Measurements from ENCODE around the gene MRGPRD. TPM values are rescaled to one million over a fixed set of nuclear protein-coding genes. Genes with fewer than 3 reads are reported as not detected.

Gene MRGPRD
- total RNA-seq, 2 experiments from 2014 or later: not detected

DNA sequence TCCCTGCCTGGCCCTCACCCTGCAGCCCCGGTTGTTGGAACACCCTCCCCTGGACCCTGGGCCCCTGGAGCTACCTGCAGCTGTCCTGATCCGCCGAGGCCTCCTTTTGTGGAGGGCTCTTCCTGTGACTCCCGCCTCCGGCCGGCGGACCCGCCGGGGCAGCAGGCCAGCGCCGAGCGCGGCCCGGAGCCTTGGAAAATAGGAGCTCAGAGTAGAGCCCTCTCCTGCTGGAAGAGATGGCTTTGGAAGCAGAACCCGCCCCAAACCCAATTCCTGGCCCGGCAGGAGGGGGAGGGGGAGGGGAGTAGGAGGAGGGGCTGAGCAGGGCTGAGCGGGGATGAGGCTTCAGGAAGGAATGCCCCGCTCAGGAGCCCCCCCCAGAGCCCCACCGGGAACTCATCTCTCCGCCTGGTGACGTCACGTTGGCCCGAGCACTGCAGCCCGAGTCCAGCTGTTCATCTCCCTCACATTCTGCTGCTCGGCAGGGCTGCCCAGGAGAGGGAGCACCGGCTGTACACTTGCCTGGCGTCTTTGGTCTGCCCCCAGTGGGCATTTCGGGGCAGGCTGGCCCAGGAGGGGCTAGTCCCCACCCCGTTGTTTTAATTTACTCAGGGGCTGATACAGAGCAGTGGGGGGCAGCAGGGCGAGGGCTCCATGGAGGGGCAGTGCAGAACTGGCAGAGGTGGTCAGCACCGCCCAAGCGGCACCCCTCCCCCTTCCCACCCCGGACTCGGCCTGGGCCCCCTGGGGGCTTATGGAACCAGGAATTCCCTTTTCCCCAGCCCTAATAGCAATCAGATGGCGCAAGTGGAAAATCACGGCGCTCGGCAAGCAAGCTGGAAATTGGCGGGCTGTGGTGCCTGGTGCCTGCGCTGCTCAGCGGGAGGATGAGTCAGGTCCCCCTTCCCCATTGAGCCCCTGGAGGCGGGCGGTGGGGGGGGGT is 32.5 kb upstream of the MRGPRD start, which contains the start of gene MRGPRF:
MRGPRF (minus strand) TSS at position 238 of the 943 bp plus-strand sequence. CDS start 3,345 bp downstream, outside the sequence.
- no peak for DNase-seq (ENCODE audit: low spot score)
- Histone ChIP-seq H3K27ac (ENCODE audit: low read depth, low read length, poor library complexity, severe bottlenecking) (no peak within 1 kb of the TSS), H3K4me1 (ENCODE audit: insufficient read depth, low read length, poor library complexity, severe bottlenecking) (peaks cover 6% of the 10 kb centered on the region), H3K79me2 (ENCODE audit: insufficient read depth, low read depth, low read length) (no peaks in the 10 kb centered on the region), H3K36me3 (ENCODE audit: insufficient read depth, low read length) (no peaks in the 10 kb centered on the region), H2AFZ (ENCODE audit: low read length) (no peak within 1 kb of the TSS), H3K4me2 (ENCODE audit: low read length) (no peak within 1 kb of the TSS), H4K20me1 (ENCODE audit: insufficient read depth, low read length) (no peaks in the 10 kb centered on the region), H3K4me3 (ENCODE audit: low read depth, low read length, poor library complexity, severe bottlenecking) (no peak within 1 kb of the TSS), H3K9me2 (ENCODE audit: insufficient read depth, low read length) (no peaks in the 10 kb centered on the region), H3K9me3 (ENCODE audit: low read length) (no peaks in the 10 kb centered on the region)
- TF ChIP-seq, protein P1, sequence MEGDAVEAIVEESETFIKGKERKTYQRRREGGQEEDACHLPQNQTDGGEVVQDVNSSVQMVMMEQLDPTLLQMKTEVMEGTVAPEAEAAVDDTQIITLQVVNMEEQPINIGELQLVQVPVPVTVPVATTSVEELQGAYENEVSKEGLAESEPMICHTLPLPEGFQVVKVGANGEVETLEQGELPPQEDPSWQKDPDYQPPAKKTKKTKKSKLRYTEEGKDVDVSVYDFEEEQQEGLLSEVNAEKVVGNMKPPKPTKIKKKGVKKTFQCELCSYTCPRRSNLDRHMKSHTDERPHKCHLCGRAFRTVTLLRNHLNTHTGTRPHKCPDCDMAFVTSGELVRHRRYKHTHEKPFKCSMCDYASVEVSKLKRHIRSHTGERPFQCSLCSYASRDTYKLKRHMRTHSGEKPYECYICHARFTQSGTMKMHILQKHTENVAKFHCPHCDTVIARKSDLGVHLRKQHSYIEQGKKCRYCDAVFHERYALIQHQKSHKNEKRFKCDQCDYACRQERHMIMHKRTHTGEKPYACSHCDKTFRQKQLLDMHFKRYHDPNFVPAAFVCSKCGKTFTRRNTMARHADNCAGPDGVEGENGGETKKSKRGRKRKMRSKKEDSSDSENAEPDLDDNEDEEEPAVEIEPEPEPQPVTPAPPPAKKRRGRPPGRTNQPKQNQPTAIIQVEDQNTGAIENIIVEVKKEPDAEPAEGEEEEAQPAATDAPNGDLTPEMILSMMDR (conservative IDR thresholded peaks at IDR 0.05; ENCODE audit: low read length): no peak
- TF ChIP-seq EZH2phosphoT487 (IDR thresholded peaks at IDR 0.05; ENCODE audit: borderline replicate concordance, low read depth, low read length): no peak
- ChIA-PET CTCF (ENCODE audit: unreplicated experiment) (no interaction called here), POLR2A (no interaction called here)
- intact Hi-C loops (cut with micrococcal nuclease; ENCODE audit: unreplicated experiment): no loop called here
- BruUV-seq (replicated peaks): no TSS peak

DNA sequence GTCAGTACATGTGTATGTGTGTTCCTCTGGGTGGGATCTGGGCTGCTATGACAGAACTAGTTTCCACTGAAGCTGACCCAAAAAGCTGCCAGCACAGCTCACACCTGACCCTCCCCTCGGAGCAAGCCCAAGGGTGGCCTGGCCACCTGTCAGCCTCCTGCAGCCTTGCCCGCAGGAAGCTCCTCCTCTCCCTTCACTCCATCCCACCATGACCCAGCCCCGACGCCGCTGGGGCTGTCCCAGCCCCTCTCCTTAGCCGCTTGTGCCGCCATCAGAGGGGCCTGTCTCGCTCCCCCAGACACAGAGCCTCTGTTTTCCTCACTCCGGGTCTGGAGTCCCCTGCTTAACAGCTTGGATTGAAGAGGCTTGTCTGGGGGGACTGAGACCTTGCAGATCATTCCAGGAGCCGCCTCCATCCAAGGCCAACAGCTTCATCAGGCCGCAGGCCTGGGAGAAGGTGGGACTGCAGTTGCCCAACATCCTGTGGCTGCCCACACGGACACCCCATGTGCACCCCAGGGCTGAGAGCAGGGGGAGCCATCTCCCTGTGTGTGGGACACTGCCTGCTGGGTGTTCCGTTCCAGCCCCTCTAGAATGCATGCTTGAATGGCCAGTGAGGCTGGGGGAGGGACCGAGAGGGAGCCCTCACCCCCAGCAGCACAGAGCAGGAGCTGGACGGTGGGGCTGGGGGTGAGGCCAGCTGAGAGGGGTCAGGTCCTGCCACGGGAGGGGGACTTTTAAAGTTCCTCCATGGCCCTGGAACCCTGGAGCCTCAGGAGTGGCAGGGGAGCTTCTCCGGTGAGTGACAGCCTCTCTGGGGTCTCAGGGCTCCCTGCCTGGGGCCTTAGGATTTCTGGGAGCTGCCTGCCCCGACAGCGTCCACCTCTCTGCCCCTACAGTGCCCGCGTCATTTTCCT is 31.6 kb upstream of the MRGPRD start:
- ChIA-PET POLR2A (no interaction called here), CTCF (ENCODE audit: unreplicated experiment) (interaction anchor here (0.6 kb wide), 1 partner anchor 124 kb away, joined by 3 read pairs; no protein-coding TSS in a partner anchor)
- no TSS peak for BruUV-seq (replicated peaks)
- TF ChIP-seq, protein P1 (conservative IDR thresholded peaks at IDR 0.05; ENCODE audit: low read length): no peak
- TF ChIP-seq EZH2phosphoT487 (IDR thresholded peaks at IDR 0.05; ENCODE audit: borderline replicate concordance, low read depth, low read length): no peak
- Histone ChIP-seq H3K9me2 (ENCODE audit: insufficient read depth, low read length) (no peaks in the 10 kb centered on the region), H3K27ac (ENCODE audit: low read depth, low read length, poor library complexity, severe bottlenecking) (no peak overlapping the region), H4K20me1 (ENCODE audit: insufficient read depth, low read length) (no peaks in the 10 kb centered on the region), H3K9me3 (ENCODE audit: low read length) (no peaks in the 10 kb centered on the region), H3K4me2 (ENCODE audit: low read length) (no peak overlapping the region), H2AFZ (ENCODE audit: low read length) (no peak overlapping the region), H3K79me2 (ENCODE audit: insufficient read depth, low read depth, low read length) (no peaks in the 10 kb centered on the region), H3K36me3 (ENCODE audit: insufficient read depth, low read length) (no peaks in the 10 kb centered on the region), H3K4me3 (ENCODE audit: low read depth, low read length, poor library complexity, severe bottlenecking) (no peak overlapping the region), H3K4me1 (ENCODE audit: insufficient read depth, low read length, poor library complexity, severe bottlenecking) (peaks cover 6% of the 10 kb centered on the region)
- DNase-seq (ENCODE audit: low spot score): no peak
- intact Hi-C loops (cut with micrococcal nuclease; ENCODE audit: unreplicated experiment): no loop called here
